ENCODE results near the gene C16orf87. TPM values are rescaled to one million over a fixed set of nuclear protein-coding genes. Genes with fewer than 3 reads are reported as not detected.

Gene C16orf87
- total RNA-seq, 1 experiment from 2014 or later, result 22.5 TPM

DNA sequence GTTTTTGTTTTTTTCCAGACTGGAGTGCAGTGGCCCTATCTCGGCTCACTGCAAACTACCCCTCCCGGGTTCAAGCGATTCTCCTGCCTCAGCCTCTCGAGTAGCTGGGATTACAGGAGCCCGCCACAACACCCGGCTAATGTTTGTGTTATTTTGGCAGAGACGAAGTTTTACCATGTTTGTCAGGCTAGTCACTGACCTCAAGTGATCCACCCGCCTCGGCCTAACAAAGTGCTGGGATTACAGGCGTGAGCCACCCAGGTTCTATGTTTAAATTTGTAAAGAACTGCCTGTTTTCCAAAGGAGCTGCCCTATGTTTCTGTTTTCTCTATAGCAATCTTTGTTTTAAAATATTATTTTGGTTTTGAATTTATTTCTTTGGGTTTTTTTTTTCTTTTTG lies 13.8 kb upstream of the C16orf87 start:
- peaks cover 7% of the 10 kb centered on the region for H3K4me1 Mint-ChIP-seq
- ChIA-PET POLR2A (no interaction called here), CTCF (interaction anchor here (2.4 kb wide), 1 partner anchor 9 kb away, joined by 10 read pairs; no protein-coding TSS in a partner anchor)
- DNase-seq (ENCODE audit: low spot score) (no peak), ATAC-seq (no peak)
- H3K27me3 Mint-ChIP-seq (ENCODE audit: low read depth), result 0 out of 2 replicates have a peak, but pooled peaks cover 2% of the 10 kb centered on the region
- H3K36me3 Mint-ChIP-seq, result peaks cover 5% of the 10 kb centered on the region
- H3K4me3 Mint-ChIP-seq, result no peak overlapping the region
- H3K9me3 Mint-ChIP-seq, result peaks cover 12% of the 10 kb centered on the region
- H3K27ac Mint-ChIP-seq, result no peak overlapping the region
- TF ChIP-seq IRF1 (CRISPR knock-in tag; IDR thresholded peaks at IDR 0.05) (no peak), ZNF263 (CRISPR knock-in tag; IDR thresholded peaks at IDR 0.05; ENCODE audit: low read depth) (no peak)

- CTCF ChIA-PET, result interaction anchor here (0.5 to 2.4 kb wide), 2 partner anchors 10 to 12 kb away, joined by 5 to 10 read pairs; no protein-coding TSS in a partner anchor
- ATAC-seq, result no peak
Observed at GRCh38 chr16:46843898-46844642, 13.1 kb upstream of the C16orf87 start.

DNA sequence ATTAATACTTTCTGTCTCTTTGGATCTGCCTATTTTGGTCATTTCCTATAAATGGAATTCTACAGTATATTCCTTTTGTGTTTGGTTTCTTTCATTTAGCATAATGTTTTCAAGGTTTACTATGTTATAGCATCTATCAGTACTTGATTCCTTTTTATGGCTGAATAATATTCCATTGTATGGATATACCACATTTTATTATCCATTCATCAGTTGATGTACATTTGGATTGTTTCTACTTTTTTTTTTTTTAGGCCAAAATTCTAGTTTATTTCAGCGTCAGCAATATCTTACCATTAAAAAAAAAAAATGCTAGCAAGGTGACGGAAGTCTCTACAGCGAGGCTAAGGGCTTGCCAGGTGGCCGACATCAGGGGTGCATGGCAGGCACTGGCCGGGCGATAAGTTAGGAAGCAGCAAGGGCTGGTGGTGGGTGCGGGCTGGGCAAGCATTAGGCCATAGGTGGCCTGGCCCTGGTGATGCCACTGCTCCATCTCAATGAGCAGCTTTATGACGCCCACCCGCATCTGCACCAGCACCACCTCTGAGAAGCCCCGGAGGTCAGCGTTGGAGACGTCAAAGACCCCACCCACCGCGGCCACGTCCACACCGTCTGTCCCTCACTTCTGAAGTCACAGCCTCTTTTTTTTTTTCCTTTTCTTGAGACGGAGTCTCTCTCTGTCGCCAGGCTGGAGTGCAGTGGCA lies 11.4 kb upstream of the C16orf87 start:
- DNase-seq (ENCODE audit: low spot score) (no peak), ATAC-seq (no peak)
- CTCF ChIA-PET, result interaction anchor here (0.7 to 1.2 kb wide), 2 partner anchors 14 to 66 kb away, joined by 3 read pairs; no protein-coding TSS in a partner anchor
- 0 out of 2 replicates have a peak, but pooled peaks cover 2% of the 10 kb centered on the region for H3K4me1 Mint-ChIP-seq
- H3K27ac Mint-ChIP-seq, result no peak overlapping the region
- H3K4me3 Mint-ChIP-seq, result no peak overlapping the region
- POLR2A ChIA-PET, result interaction anchor here (0.6 to 0.7 kb wide), 2 partner anchors 66 to 356 kb away, joined by 3 read pairs; no protein-coding TSS in a partner anchor
- H3K9me3 Mint-ChIP-seq, result peaks cover 12% of the 10 kb centered on the region
- H3K27me3 Mint-ChIP-seq (ENCODE audit: low read depth), result peaks cover 2% of the 10 kb centered on the region; the same call in 1 of the 2 replicates
- H3K36me3 Mint-ChIP-seq, result peaks cover 5% of the 10 kb centered on the region
- TF ChIP-seq NFATC4 (CRISPR knock-in tag; IDR thresholded peaks at IDR 0.05), result no peak
- TF ChIP-seq OVOL2 (CRISPR knock-in tag; IDR thresholded peaks at IDR 0.05; ENCODE audit: borderline replicate concordance), result no peak
- TF ChIP-seq, protein P1, sequence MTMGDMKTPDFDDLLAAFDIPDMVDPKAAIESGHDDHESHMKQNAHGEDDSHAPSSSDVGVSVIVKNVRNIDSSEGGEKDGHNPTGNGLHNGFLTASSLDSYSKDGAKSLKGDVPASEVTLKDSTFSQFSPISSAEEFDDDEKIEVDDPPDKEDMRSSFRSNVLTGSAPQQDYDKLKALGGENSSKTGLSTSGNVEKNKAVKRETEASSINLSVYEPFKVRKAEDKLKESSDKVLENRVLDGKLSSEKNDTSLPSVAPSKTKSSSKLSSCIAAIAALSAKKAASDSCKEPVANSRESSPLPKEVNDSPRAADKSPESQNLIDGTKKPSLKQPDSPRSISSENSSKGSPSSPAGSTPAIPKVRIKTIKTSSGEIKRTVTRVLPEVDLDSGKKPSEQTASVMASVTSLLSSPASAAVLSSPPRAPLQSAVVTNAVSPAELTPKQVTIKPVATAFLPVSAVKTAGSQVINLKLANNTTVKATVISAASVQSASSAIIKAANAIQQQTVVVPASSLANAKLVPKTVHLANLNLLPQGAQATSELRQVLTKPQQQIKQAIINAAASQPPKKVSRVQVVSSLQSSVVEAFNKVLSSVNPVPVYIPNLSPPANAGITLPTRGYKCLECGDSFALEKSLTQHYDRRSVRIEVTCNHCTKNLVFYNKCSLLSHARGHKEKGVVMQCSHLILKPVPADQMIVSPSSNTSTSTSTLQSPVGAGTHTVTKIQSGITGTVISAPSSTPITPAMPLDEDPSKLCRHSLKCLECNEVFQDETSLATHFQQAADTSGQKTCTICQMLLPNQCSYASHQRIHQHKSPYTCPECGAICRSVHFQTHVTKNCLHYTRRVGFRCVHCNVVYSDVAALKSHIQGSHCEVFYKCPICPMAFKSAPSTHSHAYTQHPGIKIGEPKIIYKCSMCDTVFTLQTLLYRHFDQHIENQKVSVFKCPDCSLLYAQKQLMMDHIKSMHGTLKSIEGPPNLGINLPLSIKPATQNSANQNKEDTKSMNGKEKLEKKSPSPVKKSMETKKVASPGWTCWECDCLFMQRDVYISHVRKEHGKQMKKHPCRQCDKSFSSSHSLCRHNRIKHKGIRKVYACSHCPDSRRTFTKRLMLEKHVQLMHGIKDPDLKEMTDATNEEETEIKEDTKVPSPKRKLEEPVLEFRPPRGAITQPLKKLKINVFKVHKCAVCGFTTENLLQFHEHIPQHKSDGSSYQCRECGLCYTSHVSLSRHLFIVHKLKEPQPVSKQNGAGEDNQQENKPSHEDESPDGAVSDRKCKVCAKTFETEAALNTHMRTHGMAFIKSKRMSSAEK (CRISPR knock-in tag; IDR thresholded peaks at IDR 0.05; ENCODE audit: borderline replicate concordance), result no peak
- TF ChIP-seq SMAD4 (CRISPR knock-in tag; IDR thresholded peaks at IDR 0.05), result no peak
- no peak for TF ChIP-seq ESRRA (CRISPR knock-in tag; IDR thresholded peaks at IDR 0.05; ENCODE audit: borderline replicate concordance)
- TF ChIP-seq STAT6 (CRISPR knock-in tag; conservative IDR thresholded peaks at IDR 0.05; ENCODE audit: low read depth), result no peak

More at GRCh38 chr16:46843898-46844642, 13.1 kb upstream of the C16orf87 start:
- POLR2A ChIA-PET, result interaction anchor here (0.7 kb wide), 1 partner anchor 215 kb away, joined by 8 read pairs; no protein-coding TSS in a partner anchor
- no peak overlapping the region for H3K4me3 Mint-ChIP-seq
- H3K9me3 Mint-ChIP-seq, result peaks cover 12% of the 10 kb centered on the region
- H3K27ac Mint-ChIP-seq, result no peak overlapping the region
- H3K27me3 Mint-ChIP-seq (ENCODE audit: low read depth), result peaks cover 2% of the 10 kb centered on the region; the same call in 1 of the 2 replicates
- peaks cover 5% of the 10 kb centered on the region for H3K4me1 Mint-ChIP-seq
- no peak for TF ChIP-seq AR (CRISPR knock-in tag; IDR thresholded peaks at IDR 0.05)
- TF ChIP-seq FOXK1 (CRISPR knock-in tag; IDR thresholded peaks at IDR 0.05), result no peak
- no peak for TF ChIP-seq USF2 (CRISPR knock-in tag; IDR thresholded peaks at IDR 0.05)
- no peak for TF ChIP-seq JUN (CRISPR knock-in tag; IDR thresholded peaks at IDR 0.05)
- no peak for TF ChIP-seq RELA (CRISPR knock-in tag; IDR thresholded peaks at IDR 0.05; ENCODE audit: borderline replicate concordance)
- no peak for TF ChIP-seq PRRX2 (CRISPR knock-in tag; IDR thresholded peaks at IDR 0.05)
- TF ChIP-seq KAT7 (CRISPR knock-in tag; IDR thresholded peaks at IDR 0.05; ENCODE audit: borderline replicate concordance), result no peak
- H3K36me3 Mint-ChIP-seq, result peaks cover 5% of the 10 kb centered on the region
- no peak for DNase-seq (ENCODE audit: low spot score)
